Measurements from ENCODE around the gene PRRX1.

The PRRX1 gene

DNA sequence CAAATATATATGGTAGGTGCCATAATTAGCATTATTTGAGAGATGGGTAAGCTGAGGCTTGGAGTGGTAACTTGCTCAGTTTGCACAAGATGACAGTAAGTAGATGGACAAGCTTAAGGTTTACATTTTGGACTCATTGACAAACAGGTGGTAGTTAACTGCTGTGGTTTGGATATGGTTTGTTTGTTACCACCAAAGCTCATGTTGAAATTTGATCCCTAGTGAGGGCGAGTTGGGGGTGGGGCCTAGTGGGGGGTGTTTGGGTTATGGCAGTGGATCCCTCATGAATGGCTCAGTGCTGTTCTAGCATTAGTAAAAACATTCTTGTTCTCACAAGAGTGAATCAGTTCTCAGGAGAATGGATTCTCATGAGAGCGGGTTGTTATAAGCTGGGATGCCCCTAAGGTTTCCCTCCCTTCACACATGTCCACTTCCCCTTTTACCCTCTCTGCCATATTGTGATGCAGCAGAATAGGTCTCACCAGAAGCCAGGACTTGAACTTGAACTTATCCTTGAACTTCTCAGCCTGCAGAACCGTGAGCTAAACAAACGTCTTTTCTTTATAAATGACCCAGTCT is 6.6 kb upstream of the PRRX1 start:
- Histone ChIP-seq H3K4me1 (ENCODE audit: control insufficient read depth, insufficient read depth, low read length) (no peaks in the 10 kb centered on the region), H3K36me3 (ENCODE audit: control insufficient read depth, insufficient read depth, low read length) (no peaks in the 10 kb centered on the region), H3K9ac (ENCODE audit: low read length) (no peak overlapping the region), H3K27me3 (ENCODE audit: control insufficient read depth, insufficient read depth, low read length) (peaks cover 35% of the 10 kb centered on the region), H3K4me3 (ENCODE audit: low read length) (no peak overlapping the region), H3K9me3 (ENCODE audit: control insufficient read depth, low read length) (no peaks in the 10 kb centered on the region)

- Histone ChIP-seq H3K4me1 (ENCODE audit: control insufficient read depth, insufficient read depth, low read length) (peaks cover 3% of the 10 kb centered on the region), H3K36me3 (ENCODE audit: control insufficient read depth, insufficient read depth, low read length) (no peaks in the 10 kb centered on the region), H3K27me3 (ENCODE audit: control insufficient read depth, insufficient read depth, low read length) (peaks cover 57% of the 10 kb centered on the region), H3K9me3 (ENCODE audit: control insufficient read depth, low read length) (no peaks in the 10 kb centered on the region), H3K4me3 (ENCODE audit: low read length) (no peak overlapping the region), H3K9ac (ENCODE audit: low read length) (no peak overlapping the region)
These were observed 4.4 kb upstream of the PRRX1 start for GRCh38 chr1:170659399-170660035.

DNA sequence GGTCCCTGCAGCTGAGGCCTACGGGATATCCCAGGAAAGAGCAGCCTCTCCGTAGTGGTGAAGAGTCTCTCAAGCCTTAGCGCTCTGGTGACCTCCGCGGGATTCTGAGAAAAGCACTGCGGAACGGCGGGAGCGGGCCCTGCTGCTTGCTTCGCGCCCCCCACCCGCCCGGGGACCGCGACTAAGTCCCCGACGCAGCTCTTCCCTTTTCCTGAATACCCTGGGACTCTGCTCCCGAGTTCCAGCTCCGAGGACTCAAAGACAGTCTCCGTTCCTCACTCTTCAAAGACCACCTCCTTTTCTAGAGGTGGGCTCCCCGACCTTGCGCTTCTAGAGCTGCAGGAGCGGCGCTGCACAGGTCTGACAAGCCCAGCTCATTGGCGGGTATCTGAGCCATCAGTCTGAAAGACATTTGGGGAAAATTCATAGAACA is 3.6 kb upstream of the PRRX1 start:
- Histone ChIP-seq H3K4me3 (ENCODE audit: low read length) (no peak overlapping the region), H3K36me3 (ENCODE audit: control insufficient read depth, insufficient read depth, low read length) (no peaks in the 10 kb centered on the region), H3K4me1 (ENCODE audit: control insufficient read depth, insufficient read depth, low read length) (peaks cover 6% of the 10 kb centered on the region), H3K9me3 (ENCODE audit: control insufficient read depth, low read length) (no peaks in the 10 kb centered on the region), H3K9ac (ENCODE audit: low read length) (no peak overlapping the region), H3K27me3 (ENCODE audit: control insufficient read depth, insufficient read depth, low read length) (peaks cover 65% of the 10 kb centered on the region)

DNA sequence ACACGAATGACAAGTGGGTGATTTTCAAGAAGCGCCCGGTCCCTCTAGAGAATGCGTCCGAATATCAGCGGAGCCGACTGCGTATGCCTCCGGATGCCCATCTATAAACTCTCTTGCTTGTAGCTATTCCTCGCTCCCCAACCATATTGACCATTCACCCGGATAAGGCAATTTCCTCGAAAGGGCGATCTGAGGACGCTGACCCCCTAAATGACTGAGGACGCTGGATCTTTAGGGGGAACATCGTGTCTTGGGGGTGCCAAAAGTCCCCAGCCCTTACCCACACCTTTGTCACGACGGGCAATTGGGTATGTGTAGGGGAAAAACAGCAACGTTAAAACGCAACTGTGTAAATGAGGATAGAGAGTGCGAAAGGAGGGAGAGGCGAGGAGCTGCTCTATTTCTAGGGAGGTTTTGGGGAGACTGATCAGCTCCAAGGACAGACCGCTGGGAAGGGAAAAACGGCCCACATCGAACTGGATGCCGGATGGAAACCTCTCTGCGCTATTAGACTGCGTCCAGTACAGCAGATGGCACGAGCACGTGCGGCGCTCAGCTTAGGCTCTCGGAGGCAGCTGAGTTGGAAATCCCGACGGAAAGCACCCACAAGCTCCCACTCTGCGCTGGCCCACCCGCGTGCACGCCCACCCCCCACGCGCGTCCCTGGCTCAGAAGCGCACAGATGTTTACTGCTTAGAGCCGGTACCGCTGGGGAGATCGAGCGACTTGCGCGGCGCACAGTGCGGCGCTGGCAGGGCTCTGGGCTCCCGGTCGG is 2.9 kb upstream of the PRRX1 start:
- Histone ChIP-seq H3K4me1 (ENCODE audit: control insufficient read depth, insufficient read depth, low read length) (peaks cover 6% of the 10 kb centered on the region), H3K36me3 (ENCODE audit: control insufficient read depth, insufficient read depth, low read length) (no peaks in the 10 kb centered on the region), H3K9ac (ENCODE audit: low read length) (no peak overlapping the region), H3K27me3 (ENCODE audit: control insufficient read depth, insufficient read depth, low read length) (peaks cover 72% of the 10 kb centered on the region), H3K4me3 (ENCODE audit: low read length) (no peak overlapping the region), H3K9me3 (ENCODE audit: control insufficient read depth, low read length) (no peaks in the 10 kb centered on the region)

DNA sequence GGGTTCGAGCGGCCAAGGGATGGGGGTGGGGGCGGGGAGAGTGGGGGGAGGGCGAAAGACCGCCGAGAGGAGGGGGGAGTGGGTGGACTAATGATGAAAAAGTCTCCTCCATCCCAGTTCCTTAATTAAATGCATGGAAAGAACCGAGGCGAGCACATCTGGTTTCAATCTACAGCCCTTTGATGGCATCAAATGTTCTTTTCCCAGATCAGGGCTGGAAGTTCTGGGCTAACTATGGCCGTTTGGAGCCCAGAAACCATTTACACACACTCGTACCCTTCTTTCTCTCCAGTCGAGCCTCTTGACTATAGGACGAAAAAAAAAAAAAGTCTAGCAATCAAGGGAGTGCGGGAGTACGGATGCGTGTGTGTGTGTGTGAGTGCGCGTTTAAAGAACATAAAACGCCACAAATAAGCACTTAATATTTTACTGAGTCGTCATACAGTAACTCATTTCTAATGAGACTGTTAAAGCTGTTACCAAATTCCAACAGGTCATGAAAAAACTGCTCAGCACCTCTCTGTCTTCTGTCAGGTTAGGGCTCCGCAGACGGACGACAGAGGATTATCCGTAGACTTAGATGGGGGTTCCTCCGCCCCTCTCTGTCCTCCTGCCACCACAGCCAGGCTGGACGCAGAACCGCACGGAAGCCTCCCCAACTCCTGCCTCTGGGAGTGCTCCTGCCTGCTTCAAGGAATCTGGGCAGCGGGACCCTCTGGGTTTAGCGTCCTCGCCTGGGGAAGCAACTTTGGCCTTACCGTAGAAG is 2.1 kb upstream of the PRRX1 start:
- no peak overlapping the region for H3K4me3 ChIP-seq (ENCODE audit: low read length)

GRCh38 chr1:170662561-170663403 is 1.1 kb upstream of the PRRX1 start:
- Histone ChIP-seq H3K9ac (ENCODE audit: low read length) (no peak overlapping the region), H3K36me3 (ENCODE audit: control insufficient read depth, insufficient read depth, low read length) (no peaks in the 10 kb centered on the region), H3K27me3 (ENCODE audit: control insufficient read depth, insufficient read depth, low read length) (peaks cover 89% of the 10 kb centered on the region), H3K4me3 (ENCODE audit: low read length) (no peak overlapping the region), H3K4me1 (ENCODE audit: control insufficient read depth, insufficient read depth, low read length) (peaks cover 6% of the 10 kb centered on the region), H3K9me3 (ENCODE audit: control insufficient read depth, low read length) (peaks cover under 1% of the 10 kb centered on the region)

More for the DNA sequence above, 2.1 kb upstream of the PRRX1 start:
- H3K27me3 ChIP-seq (ENCODE audit: control insufficient read depth, insufficient read depth, low read length): peaks cover 80% of the 10 kb centered on the region
- H3K4me1 ChIP-seq (ENCODE audit: control insufficient read depth, insufficient read depth, low read length): peaks cover 6% of the 10 kb centered on the region
- H3K36me3 ChIP-seq (ENCODE audit: control insufficient read depth, insufficient read depth, low read length): no peaks in the 10 kb centered on the region
- no peaks in the 10 kb centered on the region for H3K9me3 ChIP-seq (ENCODE audit: control insufficient read depth, low read length)
- no peak overlapping the region for H3K9ac ChIP-seq (ENCODE audit: low read length)

DNA sequence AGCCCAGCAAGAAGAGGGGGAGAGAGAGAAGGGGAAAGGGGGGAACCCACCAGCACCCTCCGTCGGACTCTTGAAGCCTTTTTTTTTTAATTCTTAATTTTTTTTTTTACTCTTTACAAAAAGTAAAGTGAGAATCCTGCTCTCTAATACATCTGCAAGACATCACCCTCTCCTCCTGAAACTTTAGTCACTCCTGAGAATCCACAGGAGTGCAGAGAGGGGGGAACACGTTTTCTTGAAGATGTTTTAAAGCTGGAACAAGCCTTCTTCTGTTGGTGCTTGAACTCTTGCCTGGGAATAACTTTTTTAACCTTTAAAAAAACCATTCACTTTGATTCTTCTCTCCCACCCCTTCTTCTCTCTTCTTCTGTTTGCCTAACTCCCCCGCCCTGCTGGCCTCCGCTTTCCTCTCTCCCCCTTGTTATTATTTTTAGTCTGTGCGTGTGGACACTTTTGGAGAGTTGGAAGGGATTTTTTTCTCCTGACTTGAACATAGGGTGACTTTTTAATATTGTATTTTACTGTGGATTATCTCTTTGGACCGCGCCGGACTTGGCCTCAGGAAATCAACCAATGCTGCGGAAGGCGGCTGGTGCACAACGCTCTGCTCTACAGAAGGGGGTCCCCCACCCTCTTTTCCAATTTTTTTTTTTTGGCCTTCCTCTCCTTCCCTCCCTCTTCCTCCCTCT is 383 bp upstream of the PRRX1 start:
- peaks cover 6% of the 10 kb centered on the region for H3K4me1 ChIP-seq (ENCODE audit: control insufficient read depth, insufficient read depth, low read length)
- no peaks in the 10 kb centered on the region for H3K36me3 ChIP-seq (ENCODE audit: control insufficient read depth, insufficient read depth, low read length)
- H3K9me3 ChIP-seq (ENCODE audit: control insufficient read depth, low read length): peaks cover 4% of the 10 kb centered on the region
- no peak overlapping the region for H3K4me3 ChIP-seq (ENCODE audit: low read length)
- peaks cover 97% of the 10 kb centered on the region for H3K27me3 ChIP-seq (ENCODE audit: control insufficient read depth, insufficient read depth, low read length)
- H3K9ac ChIP-seq (ENCODE audit: low read length): no peak overlapping the region

DNA sequence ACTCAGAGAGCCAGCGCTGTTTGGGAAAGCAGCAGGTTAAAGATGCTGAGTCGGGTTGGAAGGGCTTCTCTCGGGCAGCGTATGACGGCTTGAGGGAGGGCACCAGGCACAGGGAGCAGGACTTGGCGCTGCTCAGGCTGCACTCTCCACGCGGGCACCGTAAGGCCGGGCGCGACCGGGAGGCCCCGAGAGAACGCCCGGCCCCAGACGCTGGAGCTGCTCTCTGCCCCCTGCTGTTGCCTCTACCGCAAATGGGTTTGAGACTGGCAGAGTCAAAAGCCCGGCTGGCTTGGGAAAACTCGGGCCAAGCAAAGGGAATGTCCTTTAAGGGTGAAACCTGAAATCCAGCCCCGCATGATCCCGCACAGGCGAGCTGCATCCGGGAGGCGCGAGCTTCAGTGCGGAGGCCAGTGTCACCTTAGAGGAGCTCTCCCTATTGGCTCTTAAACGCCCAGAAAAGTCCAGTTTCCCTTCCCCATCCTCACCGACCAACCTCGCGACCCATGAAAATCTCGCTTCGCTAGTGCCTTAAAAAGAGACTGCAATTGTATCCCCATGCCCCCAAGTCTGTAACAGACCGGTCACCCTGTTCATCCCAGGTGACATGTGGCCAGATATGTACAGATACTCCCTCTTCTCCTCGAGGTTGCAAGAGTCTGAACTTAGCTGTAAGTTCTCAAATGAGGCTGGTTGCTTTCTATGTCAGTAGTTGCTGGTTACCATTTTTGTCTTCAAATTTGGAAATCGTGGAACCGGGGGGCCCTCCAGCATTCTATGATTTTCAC is 1.1 kb downstream of the PRRX1 start:
- H3K4me3 ChIP-seq (ENCODE audit: low read length): no peak overlapping the region
- H3K9me3 ChIP-seq (ENCODE audit: control insufficient read depth, low read length): peaks cover 4% of the 10 kb centered on the region
- H3K4me1 ChIP-seq (ENCODE audit: control insufficient read depth, insufficient read depth, low read length): peaks cover 6% of the 10 kb centered on the region
- H3K9ac ChIP-seq (ENCODE audit: low read length): no peak overlapping the region
- peaks cover 96% of the 10 kb centered on the region for H3K27me3 ChIP-seq (ENCODE audit: control insufficient read depth, insufficient read depth, low read length)
- no peaks in the 10 kb centered on the region for H3K36me3 ChIP-seq (ENCODE audit: control insufficient read depth, insufficient read depth, low read length)

GRCh38 chr1:170665629-170666028 is 1.7 kb downstream of the PRRX1 start:
- H3K27me3 ChIP-seq (ENCODE audit: control insufficient read depth, insufficient read depth, low read length): peaks cover 98% of the 10 kb centered on the region
- no peak overlapping the region for H3K9ac ChIP-seq (ENCODE audit: low read length)
- H3K9me3 ChIP-seq (ENCODE audit: control insufficient read depth, low read length): peaks cover 4% of the 10 kb centered on the region
- peaks cover 6% of the 10 kb centered on the region for H3K4me1 ChIP-seq (ENCODE audit: control insufficient read depth, insufficient read depth, low read length)
- no peak overlapping the region for H3K4me3 ChIP-seq (ENCODE audit: low read length)
- no peaks in the 10 kb centered on the region for H3K36me3 ChIP-seq (ENCODE audit: control insufficient read depth, insufficient read depth, low read length)

DNA sequence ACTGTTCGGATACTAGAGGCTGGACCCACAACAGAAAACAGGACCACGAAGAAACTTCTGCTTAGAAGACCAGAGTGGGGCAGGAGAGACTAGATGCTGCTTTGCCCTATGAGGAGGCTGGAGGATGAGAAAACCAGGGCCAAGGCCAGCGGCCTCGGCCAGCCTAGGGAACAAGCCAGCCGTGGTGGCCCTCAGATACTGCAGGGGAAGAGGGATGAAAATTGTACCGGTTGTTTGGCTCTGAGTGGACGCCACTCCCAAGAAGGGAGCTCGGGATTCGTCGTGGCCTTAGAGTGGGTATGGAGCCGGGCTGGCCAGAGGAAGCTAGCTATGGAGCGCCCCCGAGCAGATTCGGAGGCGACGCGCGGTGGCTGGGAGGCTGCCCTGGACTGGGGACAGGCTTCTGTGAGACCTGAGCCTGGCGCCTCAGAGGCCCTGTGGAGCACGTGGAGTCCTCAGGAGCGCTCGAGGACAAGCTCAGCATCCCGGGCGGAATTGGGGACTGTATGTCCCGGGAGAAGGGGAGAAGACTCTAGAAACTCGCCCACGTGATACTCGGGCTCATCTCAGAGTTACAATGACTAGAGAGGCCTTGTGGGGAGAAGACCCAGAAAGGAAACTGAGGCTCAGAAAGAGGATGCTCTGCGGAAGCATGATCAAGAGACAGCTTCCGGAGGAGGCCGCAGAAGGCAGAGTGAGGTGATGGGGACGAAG is 2.8 kb downstream of the PRRX1 start:
- peaks cover 6% of the 10 kb centered on the region for H3K4me1 ChIP-seq (ENCODE audit: control insufficient read depth, insufficient read depth, low read length)
- peaks cover 4% of the 10 kb centered on the region for H3K9me3 ChIP-seq (ENCODE audit: control insufficient read depth, low read length)
- peaks cover 98% of the 10 kb centered on the region for H3K27me3 ChIP-seq (ENCODE audit: control insufficient read depth, insufficient read depth, low read length)
- no peak overlapping the region for H3K9ac ChIP-seq (ENCODE audit: low read length)
- H3K36me3 ChIP-seq (ENCODE audit: control insufficient read depth, insufficient read depth, low read length): no peaks in the 10 kb centered on the region
- H3K4me3 ChIP-seq (ENCODE audit: low read length): no peak overlapping the region

Data from mucosa of stomach (tissue), 1 donor.